GM18861 (cell line): ENCODE measurements around the gene ARHGAP26.
"Not testable (repeated sequence)": the region's sequence is repeated elsewhere in the genome, so short reads cannot be mapped to it uniquely, and the experiment has no call there.

ENCODE experiments used
- ATAC-seq: cut with Tn5 transposase; IDR thresholded peaks from one replicate; pipeline ENCODE4 v1.9.1; 2021; ENCODE audit not compliant: unreplicated experiment

The ARHGAP26 gene

GRCh38 chr5:143194206-143194605 lies 424.0 kb downstream of the ARHGAP26 start:
- no peak for ATAC-seq

- no peak for ATAC-seq
These were observed 424.5 kb downstream of the ARHGAP26 start for GRCh38 chr5:143194713-143195112.

DNA sequence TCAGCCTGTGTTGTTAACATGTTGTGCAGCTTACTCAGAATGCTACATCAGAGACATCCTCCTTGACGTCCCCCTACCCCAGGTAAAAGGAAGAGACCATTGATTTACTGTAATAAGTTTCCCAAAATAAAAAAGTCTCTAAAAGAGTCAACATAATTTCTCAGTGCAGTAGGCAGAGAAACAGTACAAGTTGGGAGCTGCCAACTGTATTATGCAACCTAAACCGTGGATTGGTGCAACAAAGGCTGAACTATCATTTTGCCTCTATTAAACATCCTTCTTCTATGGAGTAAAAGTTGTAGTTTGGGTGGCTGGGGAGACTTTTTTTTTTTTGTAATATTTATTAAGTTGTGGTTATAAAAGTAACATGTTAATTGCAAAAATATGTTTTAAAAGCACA lies 425.3 kb downstream of the ARHGAP26 start:
- ATAC-seq = no peak

GRCh38 chr5:143196601-143197259 lies 426.6 kb downstream of the ARHGAP26 start:
- ATAC-seq = no peak

- ATAC-seq = no peak
These were observed 427.1 kb downstream of the ARHGAP26 start for GRCh38 chr5:143197260-143197656.

DNA sequence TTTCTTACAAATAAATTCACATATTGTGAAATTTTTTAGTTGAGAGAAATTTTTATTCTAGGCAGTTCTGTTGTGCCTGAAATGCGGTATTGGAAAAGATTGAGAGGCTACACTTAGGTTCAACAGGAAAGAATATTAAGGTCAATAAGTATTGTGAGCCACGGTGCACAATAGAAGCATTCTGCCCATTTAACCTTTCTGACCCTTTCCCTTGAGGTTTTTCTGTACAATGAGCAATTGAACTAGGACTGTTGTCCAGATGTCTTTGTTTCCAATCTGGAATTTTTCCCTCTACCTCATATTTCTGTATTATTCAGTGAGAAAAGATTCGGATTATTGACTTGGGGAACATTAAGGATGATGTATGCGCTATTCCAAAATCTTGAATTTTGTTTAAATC lies 428.2 kb downstream of the ARHGAP26 start:
- ATAC-seq = no peak

DNA sequence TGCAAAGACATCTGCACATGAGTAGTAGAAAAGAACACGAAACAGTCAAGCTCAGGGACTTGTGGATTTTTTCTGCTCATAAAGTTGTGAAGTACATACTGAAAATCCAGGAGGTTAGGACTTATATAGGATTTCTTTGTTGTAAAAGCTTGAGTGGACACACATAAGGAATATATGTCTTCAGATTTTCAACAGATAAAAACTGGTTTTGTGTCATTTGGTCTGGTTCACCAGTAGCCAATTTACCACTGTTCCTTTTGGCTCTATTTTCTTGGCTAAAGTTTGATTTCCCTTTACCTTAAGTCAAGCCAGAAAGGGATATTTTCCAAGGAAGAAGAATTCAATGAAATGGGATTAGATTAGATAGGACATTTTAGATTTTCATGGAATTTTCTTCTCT lies 429.0 kb downstream of the ARHGAP26 start:
- ATAC-seq = no peak

DNA sequence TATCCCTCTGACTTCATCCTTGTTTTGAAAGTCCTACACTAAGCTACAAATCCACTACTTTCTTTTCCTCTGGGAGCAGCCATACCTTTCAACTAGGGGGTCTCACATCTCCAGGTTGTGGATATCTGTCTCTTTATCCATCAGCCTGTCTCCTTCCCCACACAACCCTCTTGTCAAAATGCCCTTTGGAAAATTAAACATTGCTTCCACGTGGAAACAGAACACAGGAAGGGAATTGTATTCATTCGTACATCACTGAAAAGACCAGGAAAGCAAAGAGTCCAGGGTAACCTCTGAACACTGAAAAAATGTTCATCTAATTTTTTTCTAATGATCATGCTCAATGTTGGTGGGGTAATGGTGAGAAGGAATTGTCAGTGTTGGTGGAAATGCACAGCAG lies 429.7 kb downstream of the ARHGAP26 start:
- no peak for ATAC-seq

GRCh38 chr5:143200781-143201398 lies 430.7 kb downstream of the ARHGAP26 start:
- ATAC-seq = no peak

DNA sequence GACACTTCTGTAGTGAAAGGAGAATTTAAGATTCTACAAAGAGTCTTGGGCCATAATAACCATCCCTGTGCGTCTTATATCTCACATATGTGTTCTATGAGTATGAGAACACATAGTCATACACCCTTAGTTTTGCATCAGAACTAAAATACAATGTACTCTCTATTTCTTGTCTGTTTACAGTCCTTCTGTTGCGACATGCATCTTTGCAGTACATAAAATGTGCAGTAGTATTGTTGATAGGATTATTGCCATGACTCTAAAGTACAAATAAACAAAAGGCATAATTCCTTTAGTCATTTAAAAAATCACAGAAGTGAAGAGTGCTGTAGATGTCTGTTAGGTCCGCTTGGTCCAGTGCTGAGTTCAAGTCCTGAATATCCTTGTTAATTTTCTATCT lies 431.4 kb downstream of the ARHGAP26 start:
- ATAC-seq = no peak

GRCh38 chr5:143203301-143203956 lies 433.3 kb downstream of the ARHGAP26 start:
- ATAC-seq = not testable (repeated sequence)

DNA sequence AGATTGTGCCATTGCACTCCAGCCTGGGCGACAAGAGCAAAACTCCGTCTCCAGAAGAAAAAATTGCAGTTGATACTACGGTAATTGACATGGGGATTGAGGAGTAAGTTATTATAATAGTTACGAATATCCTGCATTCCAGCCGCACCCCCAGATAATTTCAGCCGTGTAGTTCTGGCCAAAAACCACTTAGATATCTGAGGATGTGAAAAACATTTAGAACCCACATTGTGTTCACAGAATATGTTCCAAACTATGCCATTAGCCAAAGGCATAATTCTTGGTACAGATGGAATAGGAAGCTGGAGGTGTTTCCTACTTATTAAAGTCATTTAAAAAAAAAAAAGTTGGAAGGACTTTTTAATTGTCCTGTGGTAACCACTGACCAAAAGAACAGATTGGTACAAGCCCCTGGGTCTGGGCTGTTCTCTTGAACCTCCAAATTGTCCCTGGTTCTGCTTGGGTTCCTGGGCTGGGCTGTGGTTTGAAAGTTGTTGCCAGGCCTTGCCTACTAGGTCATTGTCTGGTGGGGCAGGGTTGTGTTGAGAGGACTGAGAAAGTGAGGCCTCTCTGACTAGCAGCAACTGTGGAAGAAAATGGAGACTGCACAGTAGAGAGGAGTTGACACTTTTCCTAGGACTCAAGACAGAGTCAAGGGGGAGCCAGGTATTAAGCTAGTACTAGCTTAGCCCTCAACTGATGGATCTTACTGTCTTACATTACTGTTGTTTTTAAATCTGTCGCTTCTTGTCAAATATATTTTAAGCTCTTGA lies 434.5 kb downstream of the ARHGAP26 start:
- no peak for ATAC-seq

DNA sequence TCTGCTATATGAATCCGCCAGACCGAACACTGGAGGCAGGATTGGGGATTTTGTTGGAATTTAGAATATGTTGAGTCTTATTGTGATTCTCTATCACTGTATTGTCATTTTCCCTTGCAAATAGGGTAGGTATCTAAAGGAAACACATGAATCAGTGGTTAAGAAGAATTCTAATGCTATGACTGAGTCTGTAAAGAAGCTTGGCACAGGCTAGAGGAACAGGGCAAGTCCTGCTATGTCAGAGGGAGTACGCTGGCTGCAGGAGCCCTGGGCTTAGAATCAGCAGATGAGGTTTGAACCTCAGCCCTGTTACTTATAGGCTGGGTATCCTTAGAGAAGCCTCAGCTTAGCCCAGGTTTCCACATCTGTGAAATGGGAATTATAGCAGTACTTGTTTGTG lies 435.2 kb downstream of the ARHGAP26 start:
- no peak for ATAC-seq

- ATAC-seq = peak; percentile 25
These were observed 435.7 kb downstream of the ARHGAP26 start for GRCh38 chr5:143205883-143206195.

GRCh38 chr5:143206196-143207053 lies 436.2 kb downstream of the ARHGAP26 start:
- peak; percentile 55 for ATAC-seq

GRCh38 chr5:143207058-143207457 lies 436.9 kb downstream of the ARHGAP26 start:
- no peak for ATAC-seq

DNA sequence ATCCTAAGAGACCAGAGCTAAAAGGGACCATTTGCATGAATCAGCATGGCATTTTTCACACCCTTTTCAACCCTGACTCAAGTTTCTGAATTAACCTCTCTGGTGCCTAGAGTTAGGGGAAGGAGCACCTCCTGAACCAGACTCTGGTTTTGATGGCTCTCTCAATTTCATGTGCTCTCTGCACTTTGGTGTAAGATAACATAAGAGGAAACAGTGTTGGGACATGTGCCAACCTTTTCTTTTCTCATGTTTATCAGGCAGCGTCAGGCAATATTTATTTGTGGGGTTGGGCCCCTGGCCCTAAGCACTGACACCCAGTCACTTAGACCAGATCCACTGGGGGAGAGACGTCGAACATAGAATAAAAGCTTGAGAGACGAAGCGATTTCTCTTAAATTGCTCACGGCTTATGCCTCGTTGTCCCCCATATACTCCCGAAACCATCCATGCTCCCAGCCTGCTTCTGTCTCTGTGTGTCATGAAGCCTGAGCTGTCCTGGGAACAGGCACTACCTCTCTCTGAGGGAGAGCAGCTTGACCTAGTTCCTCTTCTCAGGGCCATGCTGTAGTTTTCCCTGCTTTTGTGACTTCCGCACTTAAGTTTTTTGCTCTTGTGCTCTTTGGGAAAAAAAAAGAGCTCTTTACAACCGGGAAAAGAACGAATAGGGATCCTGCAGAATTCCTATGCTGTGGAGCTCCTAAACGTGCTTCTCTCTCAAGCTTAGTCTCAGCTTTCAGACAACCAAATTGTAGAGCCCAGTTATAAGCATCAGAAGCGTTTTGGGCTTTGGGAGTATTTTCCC lies 437.6 kb downstream of the ARHGAP26 start:
- ATAC-seq = no peak

- no peak for ATAC-seq
These were observed 438.1 kb downstream of the ARHGAP26 start for GRCh38 chr5:143208365-143208641.

DNA sequence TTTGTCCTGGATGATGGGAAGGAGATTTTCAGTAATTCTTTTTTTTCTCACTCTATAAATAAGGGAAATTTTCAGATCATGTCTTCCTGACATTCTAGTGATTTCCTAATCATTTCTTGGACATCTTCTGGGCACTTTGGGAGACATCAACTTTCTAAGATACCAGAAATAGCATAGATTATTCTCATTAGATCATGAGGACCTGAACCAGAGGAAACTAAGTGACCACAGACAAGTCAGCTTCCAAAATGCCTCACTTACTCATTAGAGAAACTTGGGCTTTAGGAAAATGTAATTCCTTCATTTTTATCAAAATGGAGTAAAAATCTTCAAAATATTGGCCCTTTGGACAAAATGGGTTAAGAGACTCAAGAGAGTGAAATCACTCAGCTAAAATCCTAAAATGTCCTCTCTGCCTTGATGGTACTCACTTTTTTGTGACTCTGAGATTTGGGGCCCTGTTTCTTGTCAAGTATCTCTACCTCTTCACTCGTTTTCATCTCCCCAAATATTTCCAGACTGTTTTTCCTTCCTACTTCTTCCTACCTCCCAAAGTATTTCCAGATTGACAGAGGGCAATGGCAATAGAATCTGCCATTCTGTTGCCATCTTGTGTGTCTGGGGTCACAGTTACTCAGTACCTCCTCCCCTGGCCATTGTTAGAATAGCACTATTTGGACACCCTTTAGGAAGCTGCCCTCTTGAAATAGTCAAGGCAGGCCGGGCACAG lies 438.8 kb downstream of the ARHGAP26 start:
- ATAC-seq = no peak
